ENCODE measurements around the gene CPD. TPM values are rescaled to one million over a fixed set of nuclear protein-coding genes. Genes with fewer than 3 reads are reported as not detected.

CPD gene
- 139 TPM for total RNA-seq
- polyA plus RNA-seq (ENCODE audit: insufficient read depth, low read depth, low replicate concordance), result 11.6 TPM
- long read RNA-seq, donor 1, full-length matches to known transcripts, result 8 of 26 reads
- long read RNA-seq, donor 1, partial matches to known transcripts, result 18 of 26 reads
- long read RNA-seq, donor 1, other reads (novel, unspliced or antisense), result 0 of 26 reads
- long read RNA-seq, donor 2, full-length matches to known transcripts, result 4 of 4 reads
- long read RNA-seq, donor 2, partial matches to known transcripts, result 0 of 4 reads
- long read RNA-seq, donor 2, other reads (novel, unspliced or antisense), result 0 of 4 reads
- long read RNA-seq, donor 3, full-length matches to known transcripts, result 7 of 7 reads
- long read RNA-seq, donor 3, partial matches to known transcripts, result 0 of 7 reads
- long read RNA-seq, donor 3, other reads (novel, unspliced or antisense), result 0 of 7 reads
- long read RNA-seq, donor 4, full-length matches to known transcripts, result 12 of 18 reads
- long read RNA-seq, donor 4, partial matches to known transcripts, result 6 of 18 reads
- long read RNA-seq, donor 4, other reads (novel, unspliced or antisense), result 0 of 18 reads
- long read RNA-seq, donor 5, full-length matches to known transcripts, result 1 of 1 reads
- long read RNA-seq, donor 5, partial matches to known transcripts, result 0 of 1 reads
- long read RNA-seq, donor 5, other reads (novel, unspliced or antisense), result 0 of 1 reads
- long read RNA-seq, donor 6, full-length matches to known transcripts, result 2 of 2 reads
- long read RNA-seq, donor 6, partial matches to known transcripts, result 0 of 2 reads
- long read RNA-seq, donor 6, other reads (novel, unspliced or antisense), result 0 of 2 reads
- long read RNA-seq, donor 7, full-length matches to known transcripts, result 47 of 70 reads
- long read RNA-seq, donor 7, partial matches to known transcripts, result 13 of 70 reads
- long read RNA-seq, donor 7, other reads (novel, unspliced or antisense), result 10 of 70 reads
- long read RNA-seq, donor 8, full-length matches to known transcripts, result 7 of 7 reads
- long read RNA-seq, donor 8, partial matches to known transcripts, result 0 of 7 reads
- long read RNA-seq, donor 8, other reads (novel, unspliced or antisense), result 0 of 7 reads
- long read RNA-seq, donor 9, full-length matches to known transcripts, result 3 of 3 reads
- long read RNA-seq, donor 9, partial matches to known transcripts, result 0 of 3 reads
- long read RNA-seq, donor 9, other reads (novel, unspliced or antisense), result 0 of 3 reads
- long read RNA-seq, donor 10, full-length matches to known transcripts, result 10 of 10 reads
- long read RNA-seq, donor 10, partial matches to known transcripts, result 0 of 10 reads
- long read RNA-seq, donor 10, other reads (novel, unspliced or antisense), result 0 of 10 reads

GRCh38 chr17:30378825-30379302, at the start of gene CPD:
Gene CPD, plus strand, starts transcription at chr17:30378927. Its CDS starts 54 bp downstream, at chr17:30378981.
- no peak for TF ChIP-seq CTCF (IDR thresholded peaks at IDR 0.05; ENCODE audit: borderline replicate concordance, extremely low read depth, insufficient read depth)
- H3K27me3 ChIP-seq (ENCODE audit: control insufficient read depth, insufficient read depth, low read length), result no peaks in the 10 kb centered on the region
- no peaks in the 10 kb centered on the region for H3K36me3 ChIP-seq (ENCODE audit: control insufficient read depth in 2 of 3, insufficient read depth in 3 of 3, low read length in 3 of 3)
- H3K27ac ChIP-seq (ENCODE audit: low read depth in 2 of 2, low read length in 2 of 2), result peak within 1 kb of the TSS; percentile 81 to 89
- DNase-seq, result peak; percentile 97 to 99 (median 98)
- no peaks in the 10 kb centered on the region for H3K9me3 ChIP-seq (ENCODE audit: control insufficient read depth in 2 of 3, insufficient read depth in 1 of 3, low read length in 3 of 3)
- peaks cover 4 to 11% (median 11%) of the 10 kb centered on the region in 3 donors for H3K4me1 ChIP-seq (ENCODE audit: control insufficient read depth in 2 of 3, insufficient read depth in 2 of 3, low read depth in 1 of 3, low read length in 3 of 3)
- no peak for FAIRE-seq
- intact Hi-C loops (cut with DNase I), result no loop called here
- peak within 1 kb of the TSS; percentile 46 to 81 (median 81) for H3K9ac ChIP-seq (ENCODE audit: low read length in 3 of 3)
- peak within 1 kb of the TSS; percentile 68 to 90 (median 81) for H3K4me3 ChIP-seq (ENCODE audit: low read length in 3 of 3)

- H3K4me3 ChIP-seq (ENCODE audit: low read length in 3 of 3), result peak overlapping the region in 1 of 3 donors; percentile 3
- FAIRE-seq (peak; percentile 3), DNase-seq (peak in 2 of 5 donors; percentile 26 to 54)
- TF ChIP-seq CTCF (IDR thresholded peaks at IDR 0.05; ENCODE audit: borderline replicate concordance, extremely low read depth, insufficient read depth), result no peak
- H3K9me3 ChIP-seq (ENCODE audit: control insufficient read depth in 2 of 3, insufficient read depth in 1 of 3, low read length in 3 of 3), result no peaks in the 10 kb centered on the region
- peak overlapping the region; percentile 51 to 73 for H3K27ac ChIP-seq (ENCODE audit: low read depth in 2 of 2, low read length in 2 of 2)
- peaks cover 0 to 6% (median 0%) of the 10 kb centered on the region in 3 donors for H3K4me1 ChIP-seq (ENCODE audit: control insufficient read depth in 2 of 3, insufficient read depth in 2 of 3, low read depth in 1 of 3, low read length in 3 of 3)
- no peaks in the 10 kb centered on the region for H3K27me3 ChIP-seq (ENCODE audit: control insufficient read depth, insufficient read depth, low read length)
- intact Hi-C loops (cut with DNase I), result no loop called here
- no peak overlapping the region for H3K9ac ChIP-seq (ENCODE audit: low read length in 3 of 3)
- H3K36me3 ChIP-seq (ENCODE audit: control insufficient read depth in 2 of 3, insufficient read depth in 3 of 3, low read length in 3 of 3), result no peaks in the 10 kb centered on the region
These were observed 46.6 kb upstream of the CPD start for GRCh38 chr17:30332057-30332542.
